Fibroblast of the aortic adventitia (primary cell): ENCODE measurements around the gene POLR1H. TPM values are rescaled to one million over a fixed set of nuclear protein-coding genes. Genes with fewer than 3 reads are reported as not detected.
A peak's percentile ranks its signal among the peaks of the same experiment; 100 is the strongest.
"Not testable (repeated sequence)": the region's sequence is repeated elsewhere in the genome, so short reads cannot be mapped to it uniquely, and the experiment has no call there.

ENCODE experiments used
- DNase-seq: peaks from one replicate; pipeline ENCODE4 v3.0.0-alpha.2; 2010; ENCODE audit warnings: low read depth
- H3K4me3 ChIP-seq: 2 replicates; pipeline ENCODE4 v1.5.1; 2011; ENCODE audit warnings: low read depth, mild to moderate bottlenecking, control low read depth, low read length, moderate library complexity
- total RNA-seq: library from RNA; depleted of rRNA; stranded (reverse); fragments of >200 nt; gene quantifications from 2 replicates; pipeline ENCODE4 v1.2.3, GENCODE V29; 2012; ENCODE audit warnings: low replicate concordance
- TF ChIP-seq, protein P1 (sequence below): IDR thresholded peaks from 2 replicates; pipeline ENCODE4 v1.5.1; 2011; ENCODE audit warnings: mild to moderate bottlenecking, low read length, control low read depth, inconsistent platforms; ENCODE audit not compliant: insufficient read depth

The POLR1H gene
- total RNA-seq, 1 donor, result 18.3 TPM

DNA sequence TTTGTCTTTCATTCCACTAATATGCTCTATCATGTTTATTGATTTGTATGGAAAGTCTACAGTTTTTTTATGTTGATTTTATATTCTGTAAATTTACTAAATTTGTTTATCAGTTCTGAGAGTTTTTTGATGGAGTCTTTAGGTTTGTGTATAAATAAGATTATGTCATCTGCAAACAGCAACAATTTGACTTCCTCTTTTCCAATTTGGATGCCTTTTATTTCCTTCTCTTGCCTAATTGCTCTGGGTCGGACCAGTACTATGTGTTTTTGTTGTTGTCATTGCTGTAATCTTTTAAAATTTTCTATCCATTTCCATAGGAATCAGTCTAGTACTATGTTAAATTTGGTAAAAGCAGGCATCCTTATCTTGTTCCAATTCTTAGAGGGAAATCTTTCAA, 31.5 kb upstream of the POLR1H start:
- no peak overlapping the region for H3K4me3 ChIP-seq
- no peak for DNase-seq
- TF ChIP-seq, protein P1, sequence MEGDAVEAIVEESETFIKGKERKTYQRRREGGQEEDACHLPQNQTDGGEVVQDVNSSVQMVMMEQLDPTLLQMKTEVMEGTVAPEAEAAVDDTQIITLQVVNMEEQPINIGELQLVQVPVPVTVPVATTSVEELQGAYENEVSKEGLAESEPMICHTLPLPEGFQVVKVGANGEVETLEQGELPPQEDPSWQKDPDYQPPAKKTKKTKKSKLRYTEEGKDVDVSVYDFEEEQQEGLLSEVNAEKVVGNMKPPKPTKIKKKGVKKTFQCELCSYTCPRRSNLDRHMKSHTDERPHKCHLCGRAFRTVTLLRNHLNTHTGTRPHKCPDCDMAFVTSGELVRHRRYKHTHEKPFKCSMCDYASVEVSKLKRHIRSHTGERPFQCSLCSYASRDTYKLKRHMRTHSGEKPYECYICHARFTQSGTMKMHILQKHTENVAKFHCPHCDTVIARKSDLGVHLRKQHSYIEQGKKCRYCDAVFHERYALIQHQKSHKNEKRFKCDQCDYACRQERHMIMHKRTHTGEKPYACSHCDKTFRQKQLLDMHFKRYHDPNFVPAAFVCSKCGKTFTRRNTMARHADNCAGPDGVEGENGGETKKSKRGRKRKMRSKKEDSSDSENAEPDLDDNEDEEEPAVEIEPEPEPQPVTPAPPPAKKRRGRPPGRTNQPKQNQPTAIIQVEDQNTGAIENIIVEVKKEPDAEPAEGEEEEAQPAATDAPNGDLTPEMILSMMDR, result no peak

- TF ChIP-seq, protein P1, result no peak
- DNase-seq, result no peak
These were observed 29.7 kb upstream of the POLR1H start for GRCh38 chr6:30031381-30031780.

GRCh38 chr6:30033440-30033839, 27.6 kb upstream of the POLR1H start:
- peak; percentile 64 for DNase-seq
- H3K4me3 ChIP-seq, result not testable (repeated sequence)

More at GRCh38 chr6:30031381-30031780, 29.7 kb upstream of the POLR1H start:
- no peak overlapping the region for H3K4me3 ChIP-seq

DNA sequence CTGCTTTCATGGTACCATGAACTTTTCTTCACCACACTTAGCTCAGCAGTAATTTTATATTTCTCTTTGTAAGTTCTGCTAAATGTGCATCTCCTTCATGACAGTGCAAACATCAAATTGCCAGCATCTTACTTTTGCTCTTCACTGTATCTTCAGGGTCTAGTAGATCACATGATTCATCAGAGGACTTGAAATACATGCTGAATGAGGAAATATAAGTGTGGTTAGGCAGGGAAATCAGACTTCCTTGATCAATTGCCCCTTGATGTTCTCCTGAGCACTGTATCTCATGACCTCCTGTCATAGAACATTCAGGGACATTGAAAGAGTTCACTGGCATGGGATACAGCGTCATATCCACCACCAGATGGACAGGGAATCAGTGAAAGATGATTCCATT, 25.3 kb upstream of the POLR1H start:
- TF ChIP-seq, protein P1, result no peak
- no peak overlapping the region for H3K4me3 ChIP-seq
- no peak for DNase-seq

DNA sequence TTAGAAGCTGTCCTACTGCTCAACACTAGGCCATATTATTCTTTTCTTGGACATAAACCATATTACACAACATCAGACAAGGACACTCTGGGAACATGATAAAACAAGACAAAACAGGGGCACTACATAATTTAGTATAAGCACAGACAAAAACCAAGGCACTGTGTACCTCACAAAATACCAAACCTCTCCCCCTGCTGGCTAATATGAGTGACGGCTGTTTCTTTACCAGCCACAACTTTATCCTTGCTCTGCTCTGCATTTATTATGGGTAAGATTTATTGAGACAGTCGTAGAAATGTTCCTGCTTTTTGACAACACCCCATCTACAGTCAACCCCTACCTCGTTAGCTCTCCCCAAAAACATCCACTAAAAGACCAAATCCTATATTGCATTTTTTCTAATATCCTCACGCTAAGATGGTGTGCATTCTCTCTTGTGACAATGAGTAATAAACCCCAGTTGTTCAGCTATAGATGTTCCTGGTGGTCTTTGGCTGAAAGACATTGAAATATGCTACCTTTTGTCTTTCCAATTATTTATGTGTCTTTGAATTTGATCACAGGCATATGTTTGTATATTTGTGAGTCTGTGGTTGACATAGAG, 23.8 kb upstream of the POLR1H start:
- H3K4me3 ChIP-seq, result no peak overlapping the region
- TF ChIP-seq, protein P1, result peak; percentile 49
- peak; percentile 22 for DNase-seq

GRCh38 chr6:30041221-30041620, 19.8 kb upstream of the POLR1H start:
- no peak overlapping the region for H3K4me3 ChIP-seq
- TF ChIP-seq, protein P1, result no peak
- no peak for DNase-seq

GRCh38 chr6:30041821-30042220, 19.2 kb upstream of the POLR1H start:
- TF ChIP-seq, protein P1, result no peak
- H3K4me3 ChIP-seq, result no peak overlapping the region
- no peak for DNase-seq
